HEK293 (cell line): ENCODE data around the gene ERMARD.

Experiments
- BCL11A ChIP-seq: fragments of 450-650 bp; formaldehyde crosslinking; IDR thresholded peaks from 2 replicates; pipeline ENCODE4 v1.5.1; 2016; ENCODE audit warnings: low read depth, missing biosample characterization, missing genetic modification characterization
- BCL11B ChIP-seq: fragments of 450-650 bp; formaldehyde crosslinking; IDR thresholded peaks from 2 replicates; pipeline ENCODE4 v1.5.1; 2016; ENCODE audit warnings: low read depth, missing biosample characterization, missing genetic modification characterization
- CTCF ChIP-seq: fragments of 450-650 bp; formaldehyde crosslinking; IDR thresholded peaks from 2 replicates; pipeline ENCODE4 v1.5.1; 2016; ENCODE audit warnings: missing biosample characterization, missing genetic modification characterization
- KLF16 ChIP-seq: fragments of 450-650 bp; formaldehyde crosslinking; IDR thresholded peaks from 2 replicates; pipeline ENCODE4 v1.5.1; 2017; ENCODE audit warnings: missing biosample characterization, missing genetic modification characterization
- SALL2 ChIP-seq: fragments of 450-650 bp; formaldehyde crosslinking; IDR thresholded peaks from 2 replicates; pipeline ENCODE4 v1.5.0; 2017; ENCODE audit warnings: missing biosample characterization, mild to moderate bottlenecking, missing genetic modification characterization, borderline replicate concordance
- ZBTB10 ChIP-seq: fragments of 450-650 bp; formaldehyde crosslinking; IDR thresholded peaks from 2 replicates; pipeline ENCODE4 v1.5.1; 2016; ENCODE audit warnings: missing biosample characterization, missing genetic modification characterization
- ZBTB49 ChIP-seq: fragments of 450-650 bp; formaldehyde crosslinking; IDR thresholded peaks from 2 replicates; pipeline ENCODE4 v1.5.1; 2016; ENCODE audit warnings: missing biosample characterization, missing genetic modification characterization, low read depth
- ZNF132 ChIP-seq: fragments of 450-650 bp; formaldehyde crosslinking; IDR thresholded peaks from 2 replicates; pipeline ENCODE4 v1.5.1; 2017; ENCODE audit warnings: missing biosample characterization, missing genetic modification characterization, borderline replicate concordance
- ZNF18 ChIP-seq: fragments of 450-650 bp; formaldehyde crosslinking; IDR thresholded peaks from 2 replicates; pipeline ENCODE4 v1.5.1; 2016; ENCODE audit warnings: missing biosample characterization, missing genetic modification characterization
- ZNF324 ChIP-seq: fragments of 450-650 bp; formaldehyde crosslinking; IDR thresholded peaks from 2 replicates; pipeline ENCODE4 v1.5.1; 2016; ENCODE audit warnings: missing biosample characterization, missing genetic modification characterization
- ZNF580 ChIP-seq: fragments of 450-650 bp; formaldehyde crosslinking; IDR thresholded peaks from 2 replicates; pipeline ENCODE4 v1.5.1; 2016; ENCODE audit warnings: missing biosample characterization, missing genetic modification characterization
- ZNF596 ChIP-seq: fragments of 450-650 bp; IDR thresholded peaks from 2 replicates; pipeline ENCODE4 v1.5.0; 2018; ENCODE audit warnings: missing biosample characterization, mild to moderate bottlenecking, missing genetic modification characterization, moderate library complexity

- TF ChIP-seq ZNF580 (tag by site-specific recombination) (no peak), BCL11A (no peak), CTCF (tag by site-specific recombination) (no peak), SALL2 (no peak), ZNF596 (tag by site-specific recombination) (no peak), KLF16 (tag by site-specific recombination) (no peak), ZNF18 (tag by site-specific recombination) (no peak), ZBTB49 (tag by site-specific recombination) (no peak), ZNF324 (no peak), BCL11B (tag by site-specific recombination) (no peak), ZBTB10 (tag by site-specific recombination) (no peak), ZNF132 (no peak)
Measured at GRCh38 chr6:169807229-169807628, 55.8 kb downstream of the ERMARD start.
